Ecto neural progenitor cell (in vitro differentiated cells): ENCODE results near the gene REC114.
"Not testable (repeated sequence)": the region's sequence is repeated elsewhere in the genome, so short reads cannot be mapped to it uniquely, and the experiment has no call there.

Experiments used
- DNase-seq: peaks from one replicate; pipeline ENCODE4 v3.0.0-alpha.2; 2018; ENCODE audit warnings: low spot score

Gene REC114

DNA sequence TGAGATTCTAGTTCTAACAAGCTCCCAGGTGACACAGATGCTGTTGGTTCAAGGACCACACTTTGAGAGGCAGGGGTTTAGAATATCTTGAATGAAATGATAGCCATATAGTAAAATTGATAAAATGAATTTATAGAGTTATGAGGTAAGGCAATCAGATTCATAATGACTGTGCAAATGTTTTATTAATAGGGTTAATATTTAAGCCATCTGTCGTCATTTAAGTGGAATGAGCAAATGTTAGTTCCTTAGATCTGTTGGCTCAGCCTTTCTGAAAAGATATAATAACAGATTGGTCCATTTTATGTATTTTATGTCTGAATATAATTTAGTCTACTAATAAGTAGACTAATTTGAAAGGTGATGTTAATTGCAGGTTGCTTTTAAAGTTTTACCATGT, 12.9 kb downstream of the REC114 start:
- DNase-seq = no peak

DNA sequence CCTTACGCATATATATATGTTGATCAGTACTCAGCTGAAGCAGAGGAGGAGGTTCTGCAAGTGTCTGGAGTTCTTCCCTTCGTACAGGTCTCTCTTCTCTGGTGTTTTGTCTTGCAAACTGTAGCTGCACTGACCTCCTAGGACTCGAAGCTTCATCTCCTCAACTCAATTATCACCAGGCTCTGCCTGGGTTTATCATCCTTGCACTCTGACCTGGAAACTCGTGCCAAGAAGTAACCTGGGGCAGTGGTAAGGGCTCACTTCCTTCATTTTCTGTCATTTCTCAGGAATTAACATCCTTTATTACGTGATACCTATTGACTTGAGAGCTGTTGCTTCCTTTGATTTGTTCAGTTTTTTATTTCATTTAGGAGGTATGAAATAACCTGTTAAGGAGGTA, 14.4 kb downstream of the REC114 start:
- no peak for DNase-seq

DNA sequence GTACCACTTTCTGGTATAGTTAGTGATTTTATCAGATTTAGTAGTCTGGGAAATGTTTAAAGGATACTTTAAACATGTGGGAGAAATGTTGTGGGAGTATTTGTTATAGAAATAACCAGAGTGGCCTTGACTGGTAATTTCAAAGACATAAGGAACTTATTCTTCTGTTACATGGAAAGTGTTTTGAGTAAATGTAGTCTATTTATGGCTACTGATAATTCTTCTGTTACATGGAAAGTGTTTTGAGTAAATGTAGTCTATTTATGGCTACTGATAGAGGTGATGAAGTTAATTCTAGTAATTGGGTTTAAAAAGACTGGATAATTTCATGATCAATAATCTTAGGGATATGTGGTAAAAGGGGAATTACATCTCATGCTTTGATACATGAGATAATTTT, 17.7 kb downstream of the REC114 start:
- DNase-seq = no peak

DNA sequence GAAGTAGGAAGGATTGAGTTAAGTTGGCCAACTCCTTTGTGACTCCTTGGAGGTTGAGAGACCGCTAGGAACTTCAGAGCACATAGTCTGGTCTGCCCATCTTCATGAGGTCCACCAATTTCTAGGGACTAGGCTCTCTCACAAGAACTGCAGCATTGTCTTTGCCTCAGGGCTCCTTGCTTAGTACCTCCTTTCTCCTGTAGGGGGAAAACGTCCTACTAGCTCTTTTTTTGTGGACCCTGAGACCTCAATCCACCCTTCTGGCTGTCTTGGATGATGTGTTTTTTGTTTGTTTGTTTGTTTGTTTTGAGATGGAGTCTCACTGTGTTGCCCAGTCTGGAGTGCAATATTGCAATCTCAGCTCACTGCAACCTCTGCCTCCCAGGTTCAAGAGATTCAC, 21.6 kb downstream of the REC114 start:
- DNase-seq = no peak

DNA sequence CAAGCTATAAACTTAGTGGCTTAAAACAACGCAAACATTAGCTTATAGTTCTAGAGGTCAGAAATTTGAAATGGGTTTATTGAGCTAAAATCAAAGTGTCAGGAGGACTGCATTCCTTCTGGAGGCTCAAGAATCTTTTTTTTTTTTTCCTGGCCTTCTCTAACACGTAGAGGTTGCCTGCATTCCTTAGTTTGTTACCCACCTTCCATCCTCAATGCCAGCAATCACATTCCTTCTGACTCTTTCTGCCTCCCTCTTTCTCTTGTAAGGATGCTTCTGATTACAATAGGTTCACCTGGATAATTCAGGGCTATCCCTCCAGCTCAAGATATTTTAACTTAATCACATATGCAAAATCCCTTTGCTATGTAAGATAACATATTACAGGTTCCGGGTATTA, 24.8 kb downstream of the REC114 start:
- no peak for DNase-seq

DNA sequence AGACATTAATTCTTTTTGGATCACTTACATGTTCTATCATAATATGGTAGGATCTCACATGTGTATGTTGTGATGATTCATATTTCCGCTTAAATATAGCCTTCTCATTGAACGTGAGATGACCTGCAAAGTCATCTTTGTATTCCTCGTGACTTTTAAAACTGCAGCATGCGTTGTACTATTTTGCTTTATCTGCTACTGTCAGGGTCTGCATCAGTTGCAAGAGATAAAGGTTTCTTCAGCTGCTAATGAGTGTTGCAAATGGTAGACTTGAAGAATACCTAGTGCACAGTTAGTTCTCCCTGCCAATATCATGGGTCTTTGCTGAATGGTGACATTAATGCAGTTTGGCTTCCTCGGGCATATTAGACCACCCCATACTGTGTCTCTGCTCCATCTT, 31.8 kb downstream of the REC114 start:
- DNase-seq = no peak

DNA sequence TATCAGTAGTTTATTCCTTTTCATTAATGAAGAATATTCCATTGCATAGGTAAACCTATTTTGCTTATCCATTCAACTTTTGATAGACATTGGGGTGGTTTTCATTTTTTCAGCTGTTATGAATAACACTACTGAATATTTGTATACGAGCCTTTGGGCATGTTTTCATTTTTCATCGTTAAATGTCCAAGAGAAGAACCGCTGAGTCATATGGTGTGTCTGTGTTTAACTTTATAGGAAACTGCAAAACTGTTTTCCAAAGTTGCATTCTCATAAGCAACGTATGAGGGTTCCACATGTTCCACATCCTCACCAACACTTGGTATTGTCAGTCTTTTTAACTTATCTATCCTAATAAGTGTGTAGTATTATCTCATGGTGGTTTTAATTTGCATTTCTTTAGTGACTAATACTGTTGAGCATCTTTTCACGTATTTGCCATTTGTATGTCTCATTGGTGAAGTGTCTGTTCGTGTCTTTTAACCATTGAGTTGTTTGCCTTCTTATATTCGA, 33.8 kb downstream of the REC114 start:
- no peak for DNase-seq

DNA sequence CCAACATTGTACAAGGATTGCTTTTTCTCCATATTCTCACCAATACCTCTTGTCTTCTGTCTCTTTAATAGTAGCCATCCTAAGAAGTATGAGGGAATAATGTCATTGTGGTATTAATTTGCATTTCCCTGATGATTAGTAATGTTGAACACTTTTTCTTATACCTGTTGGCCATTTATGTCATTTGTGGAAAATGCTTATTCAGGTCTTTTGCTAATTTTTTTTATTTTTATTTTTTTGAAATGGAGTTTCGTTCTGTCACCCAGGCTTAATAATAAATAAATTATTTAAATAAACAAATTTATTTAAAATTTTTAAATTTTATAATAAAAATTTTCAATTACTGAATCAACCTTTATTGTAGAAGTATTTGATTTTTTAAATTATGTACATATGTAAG, 37.1 kb downstream of the REC114 start:
- DNase-seq = no peak

DNA sequence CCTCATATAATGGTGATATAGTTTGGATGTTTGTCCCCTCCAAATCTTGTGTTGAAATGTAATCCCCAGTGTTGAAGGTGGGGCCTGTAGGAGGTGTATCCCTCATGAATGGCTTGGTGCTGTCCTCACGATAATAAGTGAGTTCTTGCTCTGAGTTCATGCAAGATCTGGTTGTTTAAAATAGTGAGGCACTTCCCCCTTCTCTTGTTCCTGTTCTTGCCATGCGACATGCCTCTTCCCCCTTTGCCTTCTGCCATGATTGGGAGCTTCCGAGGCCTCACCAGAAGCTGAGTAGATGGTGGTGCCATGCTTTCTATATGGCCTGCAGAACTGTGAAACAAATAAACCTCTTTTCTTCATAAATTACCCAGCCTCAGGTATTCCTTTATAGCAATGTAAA, 39.2 kb downstream of the REC114 start:
- no peak for DNase-seq

DNA sequence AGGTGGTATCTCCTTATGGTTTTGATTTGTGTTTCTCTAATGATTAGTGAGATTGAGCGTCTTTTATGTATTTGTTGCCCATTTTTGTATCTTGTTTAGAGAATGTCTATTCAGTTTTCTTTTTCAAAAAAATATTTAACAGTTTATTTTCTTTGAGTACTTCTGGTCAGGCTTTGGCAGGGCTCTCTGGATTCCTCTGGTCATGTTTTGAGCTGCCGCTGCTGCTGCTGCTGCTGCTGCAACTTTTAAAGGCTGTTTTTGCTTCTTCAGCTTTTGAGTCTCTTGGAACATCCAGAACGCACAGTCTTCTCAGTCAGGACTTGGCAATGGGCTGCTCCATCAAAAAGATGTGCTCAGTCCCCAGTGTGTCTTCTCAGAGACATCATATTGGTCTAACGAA, 40.1 kb downstream of the REC114 start:
- DNase-seq = no peak

DNA sequence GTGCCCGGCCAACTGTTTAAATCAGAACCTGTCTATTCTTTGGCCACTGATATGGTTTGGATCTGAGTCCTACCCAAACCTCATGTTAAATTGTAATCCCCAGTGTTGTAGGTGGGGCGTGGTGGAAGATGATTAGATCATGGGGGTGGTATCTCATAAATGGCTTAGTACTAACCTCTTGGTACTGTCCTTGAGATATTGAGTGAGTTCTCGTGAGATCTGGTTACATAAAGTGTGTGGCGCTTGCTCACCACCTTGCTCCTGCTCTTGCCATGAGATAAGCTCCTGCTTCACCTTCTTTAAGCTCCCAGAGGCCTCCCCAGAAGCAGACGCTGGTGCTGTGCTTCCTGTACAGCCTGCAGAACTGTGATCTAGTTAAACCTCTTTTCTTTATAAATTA, 42.4 kb downstream of the REC114 start:
- no peak for DNase-seq

DNA sequence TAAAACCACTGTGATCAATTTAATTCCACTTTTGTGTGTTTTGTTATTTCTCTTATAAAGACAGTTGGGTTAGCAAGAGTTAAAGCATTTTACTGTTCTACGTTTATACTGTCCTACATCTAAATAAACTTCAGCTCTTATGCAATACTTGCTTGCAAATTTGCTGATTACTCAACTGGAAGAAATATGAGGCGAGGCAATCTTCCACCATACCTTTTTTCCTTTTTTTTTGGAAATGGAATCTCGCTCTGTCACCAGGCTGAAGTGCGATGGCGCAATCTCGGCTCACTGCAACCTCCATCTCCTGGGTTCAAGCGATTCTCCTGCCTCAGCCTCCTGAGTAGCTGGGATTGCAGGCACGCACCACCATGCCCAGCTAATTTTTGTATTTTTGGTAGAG, 42.9 kb downstream of the REC114 start:
- DNase-seq = not testable (repeated sequence)

DNA sequence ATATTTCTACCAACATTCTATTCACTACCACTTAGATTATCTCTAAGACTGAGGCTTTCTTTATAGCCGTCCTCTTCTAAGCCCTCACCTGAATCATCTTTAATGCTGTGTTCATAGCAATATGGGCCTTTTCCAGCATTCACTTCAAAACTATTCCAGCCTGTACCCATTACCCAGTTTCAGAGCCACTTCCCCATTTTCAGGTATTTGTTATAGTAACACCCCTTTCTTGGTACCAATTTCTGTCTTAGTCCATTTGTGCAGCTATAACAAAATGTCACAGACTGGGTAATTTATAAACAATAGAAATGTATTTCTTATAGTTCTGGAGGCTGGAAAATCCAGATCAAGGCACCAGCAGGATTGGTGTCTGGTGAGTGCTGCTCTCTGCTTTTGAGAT, 45.7 kb downstream of the REC114 start:
- DNase-seq = no peak

DNA sequence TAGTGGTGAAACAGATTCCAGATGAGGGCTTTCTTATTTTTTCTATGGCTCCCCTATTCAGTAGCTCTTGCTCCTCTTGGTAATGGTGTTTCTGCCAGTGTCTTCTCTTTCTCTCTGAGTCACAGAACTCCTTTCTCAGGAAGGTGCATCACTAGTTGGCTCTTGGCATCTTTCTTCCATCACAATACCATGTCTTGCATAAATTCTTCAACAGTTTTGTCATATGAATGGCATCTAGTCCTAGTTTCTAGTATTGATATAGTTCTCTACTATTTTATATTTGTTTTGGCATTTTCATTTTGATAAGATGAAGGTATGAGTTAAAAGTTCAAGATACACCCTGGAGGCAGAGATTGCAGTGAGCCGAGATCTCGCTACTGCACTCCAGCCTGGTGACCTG, 51.0 kb downstream of the REC114 start:
- DNase-seq = no peak

DNA sequence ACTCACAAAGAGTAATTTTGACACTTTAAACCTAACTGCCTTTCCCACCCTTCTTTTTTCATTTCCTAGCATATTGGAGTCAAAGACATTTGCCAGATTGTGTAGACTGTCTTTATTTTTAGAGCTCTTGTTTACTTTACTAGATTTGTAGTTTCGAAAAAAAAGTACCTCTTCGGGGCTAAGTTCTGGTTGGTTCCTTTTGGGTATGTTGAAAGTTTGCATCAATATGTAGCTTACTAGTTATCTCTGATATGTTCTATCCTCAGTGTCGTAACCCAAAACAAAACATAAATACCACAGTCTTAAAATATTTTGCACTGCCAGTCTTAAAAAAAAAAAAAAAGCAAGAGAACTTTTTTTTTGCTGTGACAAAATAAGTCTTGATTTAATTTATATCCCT, 52.2 kb downstream of the REC114 start:
- no peak for DNase-seq

DNA sequence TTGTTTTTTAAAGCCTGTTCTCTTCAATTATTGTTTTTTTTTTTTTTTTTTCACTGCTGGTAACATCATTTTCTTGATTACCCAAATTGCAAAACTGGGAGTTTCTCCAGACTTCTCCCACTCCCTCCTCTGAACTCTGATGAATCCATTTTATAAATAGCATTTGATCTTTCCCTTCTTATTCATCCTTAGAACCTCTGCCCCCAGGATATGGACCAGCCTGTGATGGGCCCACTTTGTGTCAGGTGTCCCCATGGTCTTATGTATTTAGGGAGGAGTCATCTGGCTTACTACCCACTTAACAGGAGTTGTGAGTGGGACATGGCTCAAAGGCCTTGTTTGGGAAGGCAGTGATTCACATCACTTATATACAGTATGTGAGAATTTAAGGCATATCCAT, 57.7 kb downstream of the REC114 start:
- no peak for DNase-seq

DNA sequence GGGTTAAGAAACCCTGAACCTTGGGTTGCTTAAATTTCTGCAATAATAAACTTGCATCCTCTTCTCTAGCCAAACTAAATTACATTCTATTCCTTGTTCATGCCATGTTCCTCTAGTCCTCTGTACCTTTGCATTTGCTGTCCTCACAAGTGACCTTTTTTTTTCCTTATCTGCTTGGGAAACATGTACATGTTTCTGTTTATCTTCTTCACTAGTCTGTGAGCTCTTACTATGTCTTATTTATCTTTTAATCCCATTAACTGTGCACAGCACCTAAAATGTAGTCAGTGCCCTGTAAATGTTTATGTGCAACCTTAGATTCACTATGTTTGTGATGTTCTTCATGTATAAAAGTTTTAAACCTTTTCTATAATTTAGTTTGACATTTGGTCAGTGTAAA, 61.9 kb downstream of the REC114 start:
- no peak for DNase-seq

DNA sequence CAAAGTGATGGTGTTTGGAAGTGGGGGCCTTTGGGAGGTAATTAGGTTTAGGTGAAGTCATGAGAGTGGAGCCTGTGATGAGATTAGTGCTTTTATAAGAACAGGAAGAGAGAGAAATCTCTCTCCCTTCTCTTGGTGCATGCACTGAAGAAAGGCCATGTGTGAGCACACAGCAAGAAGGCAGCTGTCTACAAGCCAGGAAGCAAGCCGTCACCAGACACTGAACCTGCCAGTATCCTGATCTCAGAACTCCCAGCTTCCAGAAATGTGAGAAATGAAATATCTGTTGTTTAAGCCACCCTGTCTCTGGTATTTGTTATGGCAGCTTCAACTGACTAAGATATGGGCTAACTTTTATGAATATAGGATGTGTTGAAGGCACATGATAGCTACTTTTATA, 72.6 kb downstream of the REC114 start:
- DNase-seq = no peak

DNA sequence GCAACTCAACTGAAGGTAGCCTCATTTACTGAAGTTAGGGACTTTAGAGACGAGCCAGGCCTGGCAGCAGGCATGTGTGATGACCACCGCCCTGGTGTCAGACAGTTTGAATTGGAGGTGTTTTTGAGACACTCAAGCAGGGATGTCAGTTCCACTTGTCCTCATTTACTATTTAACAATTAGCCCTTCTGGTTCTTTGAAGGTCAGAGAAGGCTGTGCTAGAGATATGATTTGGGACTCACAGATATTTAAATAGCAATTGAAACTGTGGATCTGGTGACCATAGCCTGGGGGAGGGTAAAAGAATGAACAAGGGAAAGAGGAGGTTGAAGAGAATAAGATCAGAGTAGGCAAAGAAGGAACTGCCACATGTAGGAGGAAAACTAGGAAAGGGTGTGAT, 74.6 kb downstream of the REC114 start:
- no peak for DNase-seq

DNA sequence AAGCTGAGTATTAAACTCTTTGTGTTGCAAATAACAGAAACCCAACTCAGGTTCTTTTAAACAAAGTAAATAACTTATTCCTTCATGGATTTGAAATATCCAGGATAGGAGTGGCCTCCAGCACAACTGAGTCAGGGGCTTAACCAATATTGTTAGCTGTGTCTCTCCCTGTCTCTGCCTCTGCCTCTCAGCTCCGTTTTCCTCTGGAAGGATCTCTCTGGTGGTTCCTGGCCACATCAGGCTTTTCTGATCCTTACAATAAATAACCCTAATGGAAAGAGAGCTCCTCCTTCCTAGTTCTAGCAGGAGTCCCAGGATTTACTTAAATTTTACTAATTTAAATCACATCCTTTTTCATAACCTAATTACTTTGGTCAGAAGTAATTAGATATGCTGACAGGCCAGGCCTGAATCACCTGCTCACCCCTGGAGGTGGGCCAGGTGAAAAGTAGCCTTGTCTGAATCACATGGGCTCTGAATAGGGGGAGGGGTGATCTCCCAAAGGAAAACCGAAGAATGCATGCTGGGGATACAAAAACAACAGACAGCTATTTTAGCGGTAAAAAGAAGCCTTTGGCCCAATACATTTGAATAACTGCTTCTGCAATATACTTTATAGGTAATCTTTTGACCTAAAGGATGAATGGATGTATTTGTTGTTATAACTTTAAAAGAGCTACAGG, 75.4 kb downstream of the REC114 start:
- DNase-seq = no peak

DNA sequence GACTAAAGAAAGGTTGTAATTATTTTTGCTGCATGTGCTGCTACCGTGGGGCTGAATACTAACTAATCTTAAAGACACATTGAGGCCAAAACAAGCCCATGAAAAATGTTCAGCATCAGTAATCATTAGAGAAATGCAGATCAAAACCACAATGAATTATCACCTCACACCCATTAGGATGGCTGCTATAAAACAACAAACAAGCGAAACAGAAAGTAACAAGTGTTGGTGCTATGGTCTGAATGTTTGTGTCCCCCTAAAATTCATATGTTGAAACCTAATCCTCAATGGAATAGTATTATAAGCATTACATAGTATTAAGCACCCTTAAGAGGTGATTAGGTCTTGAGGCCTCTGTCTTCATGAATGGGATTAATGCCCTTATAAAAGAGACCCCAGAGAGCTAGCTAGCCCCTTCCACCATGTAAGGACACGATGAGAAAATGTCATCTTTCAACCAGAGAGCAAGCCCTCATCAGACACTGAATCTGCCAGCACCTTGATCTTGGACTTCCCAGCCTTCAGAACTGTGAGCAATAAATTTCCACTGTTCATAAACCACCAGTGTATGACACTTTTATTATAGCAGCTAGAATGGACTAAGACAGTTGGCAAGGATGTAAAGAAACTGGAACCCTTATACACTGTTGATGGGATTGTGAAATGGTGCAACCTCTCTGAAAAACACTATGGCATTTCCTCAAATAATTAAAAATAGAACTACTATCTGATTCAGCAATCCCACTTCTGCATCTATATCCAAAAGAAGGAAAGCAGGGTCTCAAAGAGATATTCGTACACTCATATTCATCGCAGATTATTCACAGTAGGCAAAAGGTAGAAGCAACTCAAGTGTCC, 76.1 kb downstream of the REC114 start:
- DNase-seq = no peak

DNA sequence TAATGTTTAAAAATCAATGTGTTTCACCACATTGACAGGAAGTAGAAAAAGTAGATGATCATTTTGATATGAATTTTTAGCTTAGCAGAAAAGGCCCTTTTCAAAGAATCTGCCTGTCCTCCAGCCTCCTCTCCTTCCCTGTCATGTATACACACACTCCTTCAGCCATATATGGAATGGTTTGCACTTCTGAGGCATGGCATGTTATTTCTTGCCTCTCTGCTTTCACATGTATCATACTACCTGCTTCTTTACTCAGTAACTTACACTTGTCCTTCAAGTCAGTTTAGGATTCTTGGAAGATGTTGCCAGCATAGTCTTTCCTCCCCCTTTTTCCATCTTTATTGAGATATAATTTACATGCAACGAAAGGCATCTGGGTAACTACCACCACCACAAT, 79.0 kb downstream of the REC114 start:
- no peak for DNase-seq

DNA sequence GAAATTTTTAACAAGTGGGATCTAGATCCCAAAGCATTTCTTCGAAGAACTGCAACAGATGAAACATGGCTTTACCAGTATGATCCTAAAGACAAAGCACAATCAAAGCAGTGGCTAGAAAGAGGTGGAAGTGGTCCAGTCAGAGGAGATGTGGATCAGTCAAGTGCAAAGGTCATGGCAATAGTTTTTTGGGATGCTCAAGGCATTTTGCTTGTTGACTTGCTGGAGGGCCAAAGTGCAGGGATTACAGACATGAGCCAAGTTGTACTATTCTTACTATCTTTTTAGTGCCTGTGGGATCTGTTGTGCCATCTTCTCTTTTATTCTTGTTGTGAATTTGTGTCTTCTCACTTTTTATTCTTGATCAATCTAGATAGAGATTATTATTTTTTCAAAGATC, 82.0 kb downstream of the REC114 start:
- no peak for DNase-seq

DNA sequence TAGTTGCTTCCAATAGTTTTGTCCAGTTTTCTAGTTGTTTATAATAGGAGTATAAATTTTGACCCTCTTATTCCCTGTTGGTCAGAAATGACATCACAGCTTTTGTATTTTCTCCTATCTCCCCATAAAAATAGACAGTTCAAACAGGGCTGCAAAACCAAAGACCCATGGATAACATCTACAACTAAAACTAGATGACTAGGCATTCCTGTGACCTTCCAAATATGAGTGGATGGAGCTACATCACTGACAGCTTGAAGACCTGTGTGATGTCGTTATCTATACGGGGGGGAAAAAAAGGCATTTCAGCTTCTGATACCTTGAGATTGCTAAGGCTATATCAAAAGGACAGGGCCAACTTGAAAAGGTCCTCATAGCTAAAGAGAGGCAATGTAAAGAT, 84.6 kb downstream of the REC114 start:
- DNase-seq = no peak
